GM23338 (cell line): ENCODE measurements around the gene TPO. TPM values are rescaled to one million over a fixed set of nuclear protein-coding genes. Genes with fewer than 3 reads are reported as not detected.

Experiments used
- ATAC-seq: fragments of 200-7000 bp; cut with Tn5 transposase; 3 replicates; pipeline ENCODE4 v1.9.1; 2020
- DNase-seq: peaks from one replicate; pipeline ENCODE4 v3.0.0-alpha.2; 2015; ENCODE audit warnings: low spot score
- H2AFZ ChIP-seq: fragments of 200-600 bp; sonication (generic); 2 replicates; pipeline ENCODE4 v1.8.0; 2016; ENCODE audit warnings: antibody characterized with exemption, mild to moderate bottlenecking, moderate library complexity
- H3F3A ChIP-seq: fragments of 200-600 bp; sonication (generic); replicated peaks from 2 replicates; pipeline ENCODE4 v1.8.0; 2017; ENCODE audit warnings: antibody characterized with exemption, mixed run types, low read depth
- H3K27ac ChIP-seq: fragments of 200-600 bp; sonication (generic); 2 replicates; pipeline ENCODE4 v1.6.1; 2016; ENCODE audit warnings: low read depth
- H3K27me3 ChIP-seq: fragments of 200-600 bp; sonication (generic); 2 replicates; pipeline ENCODE4 v1.8.0; 2016; ENCODE audit warnings: mild to moderate bottlenecking, mixed run types, moderate library complexity; ENCODE audit not compliant: insufficient read depth
- H3K36me3 ChIP-seq: fragments of 200-600 bp; sonication (generic); 2 replicates; pipeline ENCODE4 v1.8.0; 2016; ENCODE audit warnings: mild to moderate bottlenecking; ENCODE audit not compliant: insufficient read depth
- H3K4me1 ChIP-seq: fragments of 200-600 bp; sonication (generic); 2 replicates; pipeline ENCODE4 v1.8.0; 2016; ENCODE audit warnings: mild to moderate bottlenecking, moderate library complexity; ENCODE audit not compliant: insufficient read depth
- H3K4me2 ChIP-seq: fragments of 200-600 bp; sonication (generic); 2 replicates; pipeline ENCODE4 v1.7.1; 2017; ENCODE audit warnings: mixed run types
- H3K4me3 ChIP-seq: fragments of 200-600 bp; sonication (generic); 2 replicates; pipeline ENCODE4 v1.6.1; 2016; ENCODE audit warnings: mixed run types
- H3K79me2 ChIP-seq: fragments of 200-600 bp; sonication (generic); replicated peaks from 2 replicates; pipeline ENCODE4 v1.8.0; 2017; ENCODE audit warnings: mild to moderate bottlenecking; ENCODE audit not compliant: insufficient read depth
- H3K9me2 ChIP-seq: fragments of 200-600 bp; sonication (generic); 2 replicates; pipeline ENCODE4 v1.8.0; 2017; ENCODE audit not compliant: insufficient read depth
- H4K20me1 ChIP-seq: fragments of 200-600 bp; sonication (generic); replicated peaks from 2 replicates; pipeline ENCODE4 v1.8.0; 2017; ENCODE audit warnings: mild to moderate bottlenecking; ENCODE audit not compliant: insufficient read depth
- H3K27ac Mint-ChIP-seq: 2 replicates; pipeline ENCODE4 v1.8.0; 2020; ENCODE audit warnings: inconsistent platforms, mild to moderate bottlenecking, moderate library complexity, mixed read lengths
- H3K27me3 Mint-ChIP-seq: 3 replicates; pipeline ENCODE4 v1.8.0; 2022; ENCODE audit warnings: low read depth, mild to moderate bottlenecking, moderate library complexity, mixed read lengths, inconsistent platforms; ENCODE audit not compliant: insufficient read depth, poor library complexity
- H3K36me3 Mint-ChIP-seq: 3 replicates; pipeline ENCODE4 v1.8.0; 2021; ENCODE audit warnings: low read depth, mild to moderate bottlenecking, inconsistent platforms, moderate library complexity, mixed read lengths
- H3K4me1 Mint-ChIP-seq: 3 replicates; pipeline ENCODE4 v1.8.0; 2020; ENCODE audit warnings: mild to moderate bottlenecking, inconsistent platforms, mixed read lengths
- H3K4me3 Mint-ChIP-seq: 3 replicates; pipeline ENCODE4 v1.8.0; 2021; ENCODE audit warnings: moderate library complexity, mild to moderate bottlenecking, inconsistent platforms, mixed read lengths
- H3K9me3 Mint-ChIP-seq: 3 replicates; pipeline ENCODE4 v1.8.0; 2020; ENCODE audit warnings: moderate library complexity, mild to moderate bottlenecking, inconsistent platforms, mixed read lengths
- CREB1 ChIP-seq: fragments of 250-450 bp; sonication (Bioruptor Pico); IDR thresholded peaks from 2 replicates; pipeline ENCODE4 v1.5.0; 2020; ENCODE audit warnings: low read depth, mild to moderate bottlenecking, moderate library complexity
- CTCF ChIP-seq, 2 experiments: fragments of 200-600 bp in 1 of 2; sonication (generic) in 1 of 2; conservative IDR thresholded peaks; 2 replicates each; pipeline versions ENCODE4 v1.5.1 to v1.6.1; 2016 to 2017; ENCODE audit warnings: antibody characterized with exemption in 2 of 2, low read depth in 2 of 2, mild to moderate bottlenecking in 2 of 2, moderate library complexity in 1 of 2
- ETS1 ChIP-seq: IDR thresholded peaks from 2 replicates; pipeline ENCODE4 v1.6.1; 2016; ENCODE audit warnings: antibody characterized with exemption
- EZH2 ChIP-seq: fragments of 200-600 bp; sonication (generic); IDR thresholded peaks from one replicate; pipeline ENCODE4 v1.8.0; 2017; ENCODE audit warnings: antibody characterized with exemption, mild to moderate bottlenecking, low read depth; ENCODE audit not compliant: unreplicated experiment
- EZH2phosphoT487 ChIP-seq: fragments of 200-600 bp; sonication (generic); IDR thresholded peaks from one replicate; pipeline ENCODE4 v1.8.1; 2018; ENCODE audit warnings: antibody characterized with exemption; ENCODE audit not compliant: unreplicated experiment
- JUNB ChIP-seq: IDR thresholded peaks from one replicate; pipeline ENCODE4 v1.6.1; 2016; ENCODE audit warnings: antibody characterized with exemption; ENCODE audit not compliant: unreplicated experiment
- NANOG ChIP-seq: IDR thresholded peaks from 2 replicates; pipeline ENCODE4 v1.6.1; 2016; ENCODE audit warnings: antibody characterized with exemption, borderline replicate concordance
- POLR2AphosphoS5 ChIP-seq: IDR thresholded peaks from 2 replicates; pipeline ENCODE4 v1.6.1; 2016; ENCODE audit warnings: antibody characterized with exemption, low read depth
- STAT1 ChIP-seq: IDR thresholded peaks from one replicate; pipeline ENCODE4 v1.6.1; 2016; ENCODE audit warnings: antibody characterized with exemption; ENCODE audit not compliant: unreplicated experiment
- ZNF114 ChIP-seq: fragments of 250-450 bp; sonication (Bioruptor Pico); IDR thresholded peaks from 2 replicates; pipeline ENCODE4 v1.5.0; 2020; ENCODE audit warnings: mild to moderate bottlenecking, moderate library complexity
- ZNF331 ChIP-seq: fragments of 250-450 bp; sonication (Bioruptor Pico); IDR thresholded peaks from 2 replicates; pipeline ENCODE4 v1.5.0; 2020; ENCODE audit warnings: low read depth, mild to moderate bottlenecking, moderate library complexity
- ZNF462 ChIP-seq: fragments of 250-450 bp; sonication (Bioruptor Pico); IDR thresholded peaks from 2 replicates; pipeline ENCODE4 v1.5.0; 2020; ENCODE audit warnings: mild to moderate bottlenecking, moderate library complexity
- polyA plus RNA-seq: library from polyadenylated mRNA; unstranded; fragments of >200 nt; fragmentation: Nextera tagmentation; extraction: Ambion mirVana; gene quantifications from 2 replicates; pipeline ENCODE4 v1.2.1, GENCODE V29; 2016
- total RNA-seq: library from RNA; depleted of rRNA; stranded (reverse); fragments of >200 nt; shearing (Covaris generic); gene quantifications from 2 replicates; pipeline ENCODE4 v1.2.3, GENCODE V29; 2014

The TPO gene
- total and polyA plus RNA-seq, 2 experiments from 2014 or later = 0.74 TPM; not detected in 1

- no peak for DNase-seq
- Histone ChIP-seq H3K27me3 (no peaks in the 10 kb centered on the region), H3K36me3 (no peaks in the 10 kb centered on the region), H3K4me1 (no peaks in the 10 kb centered on the region), H3K4me3 (no peak overlapping the region), H3K4me2 (no peak overlapping the region), H4K20me1 (no peaks in the 10 kb centered on the region), H2AFZ (no peak overlapping the region), H3F3A (peaks cover 15% of the 10 kb centered on the region), H3K27ac (no peak overlapping the region), H3K9me2 (no peaks in the 10 kb centered on the region), H3K79me2 (no peaks in the 10 kb centered on the region)
- Mint-ChIP-seq H3K36me3 (no peaks in the 10 kb centered on the region), H3K4me1 (peaks cover 6% of the 10 kb centered on the region; the same call in 2 of the 3 replicates), H3K27me3 (peaks cover under 1% of the 10 kb centered on the region), H3K4me3 (no peak overlapping the region), H3K27ac (no peak overlapping the region), H3K9me3 (peaks cover 29% of the 10 kb centered on the region; the same call in 2 of the 3 replicates)
- ATAC-seq = no peak
- TF ChIP-seq ZNF462 (no peak), STAT1 (no peak), ZNF114 (CRISPR knock-in tag) (no peak), CTCF (conservative IDR thresholded peaks at IDR 0.05; ENCODE audit: low read depth in 2 of 2) (no peak), ETS1 (no peak), POLR2AphosphoS5 (no peak), CREB1 (CRISPR knock-in tag) (no peak), EZH2 (no peak), EZH2phosphoT487 (no peak), ZNF331 (CRISPR knock-in tag) (no peak), JUNB (no peak), NANOG (no peak)
Measured at GRCh38 chr2:1459727-1460126, 46.5 kb downstream of the TPO start.
